Activated B cell treated with CpG ODN at 0.5 μM for 24 hours (primary cell): Measurements from ENCODE around the gene ALDH7A1. TPM values are rescaled to one million over a fixed set of nuclear protein-coding genes. Genes with fewer than 3 reads are reported as not detected.

ENCODE experiments used
- ATAC-seq: fragments of 200-7000 bp; cut with Tn5 transposase; one replicate; pipeline ENCODE4 v1.10.0; 2021; ENCODE audit warnings: low read depth, mild to moderate bottlenecking, moderate library complexity
- CTCF ChIA-PET: fragments of 350-600 bp; sonication (Branson Sonifier 250); formaldehyde crosslinking; loops from one replicate; lab custom pipeline; 2021; ENCODE audit warnings: antibody characterized with exemption; lab: Charles Lee
- POLR2A ChIA-PET: fragments of 350-600 bp; sonication (Branson Sonifier 250); formaldehyde crosslinking; loops from one replicate; lab custom pipeline; 2021; ENCODE audit warnings: antibody characterized with exemption; lab: Charles Lee
- DNase-seq: peaks from one replicate; pipeline ENCODE4 v3.0.0; 2022
- H3K27ac Mint-ChIP-seq: one replicate; pipeline ENCODE4 v1.8.0; 2020; ENCODE audit warnings: mixed read lengths
- H3K27me3 Mint-ChIP-seq: one replicate; pipeline ENCODE4 v1.8.0; 2021; ENCODE audit warnings: mixed read lengths
- H3K36me3 Mint-ChIP-seq: one replicate; pipeline ENCODE4 v1.8.0; 2021; ENCODE audit warnings: low read depth, mixed read lengths
- H3K4me1 Mint-ChIP-seq: one replicate; pipeline ENCODE4 v1.8.0; 2021; ENCODE audit warnings: mixed read lengths
- H3K4me3 Mint-ChIP-seq: one replicate; pipeline ENCODE4 v1.8.0; 2020; ENCODE audit warnings: mild to moderate bottlenecking, mixed read lengths
- H3K9me3 Mint-ChIP-seq: one replicate; pipeline ENCODE4 v1.8.0; 2020; ENCODE audit warnings: mixed read lengths
- intact Hi-C: fragments of 100-400 bp; cut with micrococcal nuclease; formaldehyde crosslinking; loops from one replicate; pipeline ENCODE4 v1.15.1; 2024
- total RNA-seq: library from RNA; stranded (reverse); gene quantifications from 2 replicates; pipeline ENCODE4 v1.2.3, GENCODE V29; 2022
- TF ChIP-seq, protein P1 (sequence below): fragments of 200-600 bp; IDR thresholded peaks from one replicate; pipeline ENCODE4 v1.8.0; 2022; ENCODE audit warnings: antibody characterized with exemption, mild to moderate bottlenecking

Gene ALDH7A1
- total RNA-seq, 1 donor from 2014 or later: 0.95 TPM

- H3K27ac Mint-ChIP-seq: no peak overlapping the region
- H3K36me3 Mint-ChIP-seq: no peaks in the 10 kb centered on the region
- H3K4me3 Mint-ChIP-seq: no peak overlapping the region
- ChIA-PET POLR2A (no interaction called here), CTCF (no interaction called here)
- no peaks in the 10 kb centered on the region for H3K27me3 Mint-ChIP-seq
- TF ChIP-seq, protein P1, sequence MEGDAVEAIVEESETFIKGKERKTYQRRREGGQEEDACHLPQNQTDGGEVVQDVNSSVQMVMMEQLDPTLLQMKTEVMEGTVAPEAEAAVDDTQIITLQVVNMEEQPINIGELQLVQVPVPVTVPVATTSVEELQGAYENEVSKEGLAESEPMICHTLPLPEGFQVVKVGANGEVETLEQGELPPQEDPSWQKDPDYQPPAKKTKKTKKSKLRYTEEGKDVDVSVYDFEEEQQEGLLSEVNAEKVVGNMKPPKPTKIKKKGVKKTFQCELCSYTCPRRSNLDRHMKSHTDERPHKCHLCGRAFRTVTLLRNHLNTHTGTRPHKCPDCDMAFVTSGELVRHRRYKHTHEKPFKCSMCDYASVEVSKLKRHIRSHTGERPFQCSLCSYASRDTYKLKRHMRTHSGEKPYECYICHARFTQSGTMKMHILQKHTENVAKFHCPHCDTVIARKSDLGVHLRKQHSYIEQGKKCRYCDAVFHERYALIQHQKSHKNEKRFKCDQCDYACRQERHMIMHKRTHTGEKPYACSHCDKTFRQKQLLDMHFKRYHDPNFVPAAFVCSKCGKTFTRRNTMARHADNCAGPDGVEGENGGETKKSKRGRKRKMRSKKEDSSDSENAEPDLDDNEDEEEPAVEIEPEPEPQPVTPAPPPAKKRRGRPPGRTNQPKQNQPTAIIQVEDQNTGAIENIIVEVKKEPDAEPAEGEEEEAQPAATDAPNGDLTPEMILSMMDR: no peak
- no peak for DNase-seq
- peaks cover 10% of the 10 kb centered on the region for H3K4me1 Mint-ChIP-seq
- no peak for ATAC-seq
- no peaks in the 10 kb centered on the region for H3K9me3 Mint-ChIP-seq
- intact Hi-C loops: no loop called here
These were observed 82.6 kb downstream of the ALDH7A1 start for GRCh38 chr5:126512451-126512850.

DNA sequence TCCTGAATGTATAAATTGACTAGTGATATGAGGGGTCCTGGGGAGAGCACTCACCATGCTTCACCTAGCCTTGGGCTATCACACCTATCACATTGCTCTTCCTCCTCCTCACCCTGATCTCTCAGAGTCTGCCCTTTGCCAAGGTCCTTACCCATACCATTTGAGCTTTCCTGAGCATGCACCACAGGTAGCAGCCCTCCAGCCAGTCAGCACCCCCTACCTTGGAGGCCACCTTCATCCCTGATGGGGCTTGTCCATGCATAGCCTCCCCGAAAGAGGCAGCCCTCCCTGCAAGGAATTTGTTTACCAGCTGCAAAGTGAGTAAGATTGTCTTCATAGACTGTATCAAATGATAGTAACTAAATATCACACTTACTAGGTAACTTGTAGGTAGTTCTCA lies 83.1 kb downstream of the ALDH7A1 start:
- H3K9me3 Mint-ChIP-seq: no peaks in the 10 kb centered on the region
- TF ChIP-seq, protein P1: no peak
- H3K36me3 Mint-ChIP-seq: no peaks in the 10 kb centered on the region
- ChIA-PET CTCF (no interaction called here), POLR2A (no interaction called here)
- no peak overlapping the region for H3K4me3 Mint-ChIP-seq
- intact Hi-C loops: no loop called here
- ATAC-seq: no peak
- no peak for DNase-seq
- H3K4me1 Mint-ChIP-seq: peaks cover 10% of the 10 kb centered on the region
- no peak overlapping the region for H3K27ac Mint-ChIP-seq
- no peaks in the 10 kb centered on the region for H3K27me3 Mint-ChIP-seq

DNA sequence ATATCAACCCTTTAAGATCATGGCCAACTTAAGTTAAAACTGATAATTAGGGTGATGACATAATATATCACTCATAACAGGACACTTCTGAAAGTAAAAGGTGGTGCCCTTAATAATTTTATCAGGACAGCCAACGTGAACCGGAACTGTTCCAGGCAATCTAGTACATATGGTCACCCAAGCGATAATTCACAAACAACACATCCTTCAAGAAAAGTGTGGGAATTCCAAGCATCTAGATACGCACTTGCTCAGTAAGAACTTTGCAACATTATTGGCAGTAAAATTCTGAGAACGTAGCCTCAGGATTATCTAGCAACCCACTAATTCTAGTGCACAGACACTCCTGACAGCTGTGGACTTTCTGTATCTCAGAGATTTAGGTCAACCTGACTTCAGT lies 85.7 kb downstream of the ALDH7A1 start:
- Mint-ChIP-seq H3K9me3 (no peaks in the 10 kb centered on the region), H3K36me3 (no peaks in the 10 kb centered on the region), H3K27me3 (no peaks in the 10 kb centered on the region), H3K27ac (no peak overlapping the region), H3K4me1 (peaks cover 10% of the 10 kb centered on the region), H3K4me3 (no peak overlapping the region)
- ChIA-PET POLR2A (no interaction called here), CTCF (interaction anchor here (0.6 kb wide), 1 partner anchor 10 kb away, joined by 3 read pairs; no protein-coding TSS in a partner anchor)
- no peak for DNase-seq
- intact Hi-C loops: no loop called here
- no peak for ATAC-seq
- TF ChIP-seq, protein P1: no peak

DNA sequence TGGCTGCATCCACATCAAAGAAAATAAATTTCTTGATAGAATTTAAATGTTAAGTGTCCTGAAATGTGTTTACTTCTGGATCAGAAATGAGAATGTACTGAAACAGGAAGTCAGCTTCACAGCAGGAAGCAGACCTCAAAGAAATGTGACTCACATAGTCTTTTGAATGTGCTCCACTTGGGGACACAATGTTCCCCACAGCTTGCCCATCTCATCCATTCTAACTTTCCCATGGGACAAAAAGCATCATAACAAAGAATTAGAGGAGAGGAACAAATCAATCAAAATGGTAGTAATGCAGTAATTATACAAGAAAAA lies 86.1 kb downstream of the ALDH7A1 start:
- Mint-ChIP-seq H3K9me3 (no peaks in the 10 kb centered on the region), H3K36me3 (no peaks in the 10 kb centered on the region), H3K27ac (no peak overlapping the region), H3K4me3 (no peak overlapping the region), H3K27me3 (no peaks in the 10 kb centered on the region), H3K4me1 (peaks cover 10% of the 10 kb centered on the region)
- intact Hi-C loops: no loop called here
- no peak for DNase-seq
- no peak for ATAC-seq
- TF ChIP-seq, protein P1: no peak
- ChIA-PET CTCF (no interaction called here), POLR2A (no interaction called here)

GRCh38 chr5:126508251-126508961 lies 86.6 kb downstream of the ALDH7A1 start:
- ChIA-PET CTCF (no interaction called here), POLR2A (no interaction called here)
- peaks cover 10% of the 10 kb centered on the region for H3K4me1 Mint-ChIP-seq
- DNase-seq (no peak), ATAC-seq (no peak)
- H3K27ac Mint-ChIP-seq: no peak overlapping the region
- H3K9me3 Mint-ChIP-seq: no peaks in the 10 kb centered on the region
- intact Hi-C loops: no loop called here
- no peaks in the 10 kb centered on the region for H3K27me3 Mint-ChIP-seq
- TF ChIP-seq, protein P1: no peak
- H3K4me3 Mint-ChIP-seq: no peak overlapping the region
- no peaks in the 10 kb centered on the region for H3K36me3 Mint-ChIP-seq
